ENCODE results near the gene MICAL2.

The MICAL2 gene

DNA sequence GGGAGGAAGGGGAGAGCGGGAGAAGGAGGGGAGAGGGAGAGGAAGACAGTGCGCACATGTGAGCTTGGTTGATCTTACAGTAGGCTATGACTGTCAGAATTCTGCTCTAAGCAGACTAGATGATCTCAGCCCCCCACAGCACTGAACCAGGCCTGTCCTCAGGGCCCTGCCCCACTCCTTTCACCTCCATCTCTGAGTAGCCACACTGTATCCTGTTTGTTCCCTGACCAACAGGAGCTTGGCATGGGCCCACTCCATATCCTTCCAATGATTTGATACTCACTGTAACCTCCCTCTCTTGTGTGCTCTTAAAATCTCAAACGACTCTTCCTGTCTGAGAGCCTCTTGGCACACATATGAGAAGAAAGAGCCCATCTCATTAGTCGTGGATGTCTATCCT is 180.9 kb downstream of the MICAL2 start:
- TF ChIP-seq, protein P1, sequence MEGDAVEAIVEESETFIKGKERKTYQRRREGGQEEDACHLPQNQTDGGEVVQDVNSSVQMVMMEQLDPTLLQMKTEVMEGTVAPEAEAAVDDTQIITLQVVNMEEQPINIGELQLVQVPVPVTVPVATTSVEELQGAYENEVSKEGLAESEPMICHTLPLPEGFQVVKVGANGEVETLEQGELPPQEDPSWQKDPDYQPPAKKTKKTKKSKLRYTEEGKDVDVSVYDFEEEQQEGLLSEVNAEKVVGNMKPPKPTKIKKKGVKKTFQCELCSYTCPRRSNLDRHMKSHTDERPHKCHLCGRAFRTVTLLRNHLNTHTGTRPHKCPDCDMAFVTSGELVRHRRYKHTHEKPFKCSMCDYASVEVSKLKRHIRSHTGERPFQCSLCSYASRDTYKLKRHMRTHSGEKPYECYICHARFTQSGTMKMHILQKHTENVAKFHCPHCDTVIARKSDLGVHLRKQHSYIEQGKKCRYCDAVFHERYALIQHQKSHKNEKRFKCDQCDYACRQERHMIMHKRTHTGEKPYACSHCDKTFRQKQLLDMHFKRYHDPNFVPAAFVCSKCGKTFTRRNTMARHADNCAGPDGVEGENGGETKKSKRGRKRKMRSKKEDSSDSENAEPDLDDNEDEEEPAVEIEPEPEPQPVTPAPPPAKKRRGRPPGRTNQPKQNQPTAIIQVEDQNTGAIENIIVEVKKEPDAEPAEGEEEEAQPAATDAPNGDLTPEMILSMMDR (IDR thresholded peaks at IDR 0.05; ENCODE audit: insufficient read depth, low read length, missing control alignments) = no peak
- no peak overlapping the region for H3K4me3 ChIP-seq (ENCODE audit: low read depth, low read length)
- DNase-seq (ENCODE audit: low read depth, low spot score) = no peak
- CTCF ChIA-PET = interaction anchor here (0.6 to 9.2 kb wide), 11 partner anchors 10 to 671 kb away, joined by 3 to 106 read pairs (median 4); no protein-coding TSS in a partner anchor
- POLR2A ChIA-PET = no interaction called here

DNA sequence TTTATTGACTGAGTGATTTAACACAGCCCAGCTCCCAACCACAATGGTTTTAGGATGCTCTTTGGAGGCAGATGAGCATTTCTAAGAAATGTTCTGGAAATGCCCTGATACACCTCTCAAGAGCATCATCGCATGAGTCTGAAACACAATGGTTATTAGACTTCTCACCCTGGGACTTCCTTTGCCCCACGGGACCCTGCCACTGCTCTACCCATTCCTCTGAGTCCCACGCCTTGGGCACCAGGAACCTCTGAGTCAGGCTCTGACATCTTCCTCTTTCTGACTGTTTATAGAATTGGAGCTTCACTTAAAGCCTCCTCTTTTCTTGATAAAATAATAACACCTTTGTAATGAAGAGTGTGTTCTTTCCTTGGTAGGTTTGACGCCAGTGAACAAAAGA is 181.4 kb downstream of the MICAL2 start:
- no peak overlapping the region for H3K4me3 ChIP-seq (ENCODE audit: low read depth, low read length)
- ChIA-PET POLR2A (no interaction called here), CTCF (interaction anchor here (0.6 to 9.2 kb wide), 11 partner anchors 9 to 1045 kb away, joined by 3 to 106 read pairs (median 4); no protein-coding TSS in a partner anchor)
- DNase-seq (ENCODE audit: low read depth, low spot score) = no peak
- TF ChIP-seq, protein P1 (IDR thresholded peaks at IDR 0.05; ENCODE audit: insufficient read depth, low read length, missing control alignments) = no peak

DNA sequence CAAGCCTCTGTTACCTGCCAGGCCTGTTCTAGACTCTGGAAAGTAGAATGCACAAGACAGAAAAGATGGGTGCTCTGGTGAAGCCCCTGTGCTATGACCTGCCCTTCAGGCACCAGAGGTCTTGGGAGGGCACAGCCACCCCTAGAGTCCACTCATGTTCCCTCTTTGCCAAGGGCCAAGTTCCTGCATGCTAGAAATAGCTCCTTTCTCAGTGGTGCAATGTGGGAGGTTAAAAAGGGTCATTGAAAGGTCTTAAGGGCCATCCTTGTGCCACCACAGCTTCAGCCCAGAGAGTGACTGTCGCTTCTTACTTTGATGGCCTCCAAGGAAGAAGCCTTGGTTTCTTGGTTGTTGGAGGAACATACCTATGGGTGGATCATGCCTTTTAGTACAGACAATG is 182.4 kb downstream of the MICAL2 start:
- ChIA-PET CTCF (interaction anchor here (1.7 to 9.2 kb wide), 4 partner anchors 8 to 669 kb away, joined by 3 to 106 read pairs (median 74); no protein-coding TSS in a partner anchor), POLR2A (no interaction called here)
- H3K4me3 ChIP-seq (ENCODE audit: low read depth, low read length) = no peak overlapping the region
- TF ChIP-seq, protein P1 (IDR thresholded peaks at IDR 0.05; ENCODE audit: insufficient read depth, low read length, missing control alignments) = no peak
- DNase-seq (ENCODE audit: low read depth, low spot score) = no peak

DNA sequence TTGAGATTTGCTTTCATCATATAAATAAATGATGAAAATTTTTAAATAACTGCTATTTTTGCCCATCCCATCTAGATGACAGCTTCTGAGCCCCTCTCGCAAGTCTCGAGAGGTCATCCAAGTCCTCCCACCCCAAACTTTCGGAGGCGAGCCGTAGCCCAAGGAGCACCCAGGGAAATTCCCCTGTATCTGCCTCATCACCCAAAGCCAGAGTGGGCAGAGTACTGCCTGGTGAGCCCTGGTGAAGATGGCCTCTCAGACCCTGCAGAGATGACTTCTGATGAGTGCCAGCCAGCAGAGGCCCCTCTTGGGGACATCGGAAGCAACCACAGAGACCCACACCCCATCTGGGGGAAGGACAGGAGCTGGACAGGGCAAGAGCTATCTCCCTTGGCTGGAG is 183.1 kb downstream of the MICAL2 start:
- TF ChIP-seq, protein P1 (IDR thresholded peaks at IDR 0.05; ENCODE audit: insufficient read depth, low read length, missing control alignments) = no peak
- DNase-seq (ENCODE audit: low read depth, low spot score) = no peak
- H3K4me3 ChIP-seq (ENCODE audit: low read depth, low read length) = no peak overlapping the region
- ChIA-PET POLR2A (no interaction called here), CTCF (interaction anchor here (1.7 to 8.2 kb wide), 3 partner anchors 8 to 36 kb away, joined by 3 to 84 read pairs (median 63); no protein-coding TSS in a partner anchor)

DNA sequence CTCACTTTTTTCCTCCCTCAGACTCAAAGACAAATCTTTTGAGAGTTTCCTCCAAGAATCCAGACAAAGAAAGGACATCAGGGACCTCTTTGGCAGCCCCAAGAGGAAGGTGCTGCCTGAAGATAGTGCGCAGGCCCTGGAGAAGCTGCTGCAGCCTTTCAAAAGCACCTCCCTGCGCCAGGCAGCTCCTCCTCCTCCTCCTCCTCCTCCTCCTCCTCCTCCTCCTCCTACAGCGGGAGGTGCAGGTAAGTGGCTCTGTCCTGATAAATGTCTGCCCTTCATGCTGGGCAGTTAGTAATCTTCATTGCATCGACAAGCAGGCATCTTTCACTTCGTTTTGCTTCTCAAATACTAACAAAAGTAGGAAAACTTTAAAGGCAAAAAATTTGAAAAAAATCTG is 184.2 kb downstream of the MICAL2 start:
- H3K4me3 ChIP-seq (ENCODE audit: low read depth, low read length) = no peak overlapping the region
- no peak for DNase-seq (ENCODE audit: low read depth, low spot score)
- CTCF ChIA-PET = no interaction called here
- TF ChIP-seq, protein P1 (IDR thresholded peaks at IDR 0.05; ENCODE audit: insufficient read depth, low read length, missing control alignments) = no peak
- POLR2A ChIA-PET = no interaction called here

DNA sequence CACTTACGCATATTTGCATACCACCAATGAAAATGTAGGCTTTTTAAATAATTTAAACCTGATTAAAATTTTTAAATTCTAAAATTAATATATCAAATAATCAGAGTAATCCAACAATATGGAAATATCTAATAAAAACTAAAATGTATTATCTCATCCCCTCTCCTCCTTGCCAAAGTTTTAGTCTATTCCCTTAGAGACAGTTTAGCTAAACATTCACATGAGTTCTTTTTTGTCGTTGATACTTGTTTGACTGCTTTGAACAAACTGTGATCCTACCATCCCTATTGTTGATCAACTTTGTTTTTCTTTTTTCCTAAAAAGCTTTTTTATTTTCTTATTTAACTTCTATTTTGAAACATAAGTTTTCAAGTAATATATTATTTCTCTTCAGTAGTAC is 185.6 kb downstream of the MICAL2 start:
- H3K4me3 ChIP-seq (ENCODE audit: low read depth, low read length) = no peak overlapping the region
- DNase-seq (ENCODE audit: low read depth, low spot score) = no peak
- CTCF ChIA-PET = interaction anchor here (2.3 kb wide), 1 partner anchor 7 kb away, joined by 23 read pairs; no protein-coding TSS in a partner anchor
- TF ChIP-seq, protein P1 (IDR thresholded peaks at IDR 0.05; ENCODE audit: insufficient read depth, low read length, missing control alignments) = no peak
- POLR2A ChIA-PET = no interaction called here

Data from AG04449 (cell line).